HG02840 (cell line): ENCODE results near the gene CD177.
"Not testable (repeated sequence)": the region's sequence is repeated elsewhere in the genome, so short reads cannot be mapped to it uniquely, and the experiment has no call there.

Experiments used
- ATAC-seq: cut with Tn5 transposase; IDR thresholded peaks from one replicate; pipeline ENCODE4 v1.9.1; 2021; ENCODE audit warnings: mild to moderate bottlenecking, moderate library complexity, moderate number of reproducible peaks; ENCODE audit not compliant: unreplicated experiment, low FRiP score

CD177 gene

GRCh38 chr19:43380008-43380407 is 26.5 kb downstream of the CD177 start:
- ATAC-seq = no peak

DNA sequence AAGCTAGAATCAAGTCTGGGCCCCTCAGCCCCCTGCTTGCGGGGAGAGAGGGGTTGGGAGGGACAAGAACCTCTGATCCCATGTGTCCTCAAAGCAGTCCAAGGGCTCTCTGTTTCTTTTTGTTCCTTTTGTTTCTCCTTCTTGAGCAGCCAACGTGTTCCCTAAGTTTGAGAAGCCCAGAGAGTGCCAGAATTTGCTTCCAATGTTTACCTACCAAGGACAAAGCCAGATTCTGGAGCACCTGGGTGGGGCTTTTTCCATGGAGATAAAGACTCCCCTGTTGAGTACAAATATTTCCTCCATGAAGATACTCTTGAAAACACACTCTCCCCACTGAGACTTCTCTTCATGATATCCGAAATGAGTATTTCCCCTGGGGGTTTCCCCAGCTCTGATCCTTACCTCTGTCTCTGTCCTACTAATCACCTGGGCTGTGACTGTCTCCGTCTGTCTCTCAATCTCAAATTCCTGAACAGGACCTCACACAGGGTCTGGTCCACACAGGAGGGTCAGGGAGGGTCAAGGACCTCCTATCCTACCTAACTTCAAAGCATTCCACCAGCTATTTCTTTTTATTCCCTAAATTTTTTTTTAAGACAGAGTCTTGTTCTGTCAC is 27.4 kb downstream of the CD177 start:
- no peak for ATAC-seq

DNA sequence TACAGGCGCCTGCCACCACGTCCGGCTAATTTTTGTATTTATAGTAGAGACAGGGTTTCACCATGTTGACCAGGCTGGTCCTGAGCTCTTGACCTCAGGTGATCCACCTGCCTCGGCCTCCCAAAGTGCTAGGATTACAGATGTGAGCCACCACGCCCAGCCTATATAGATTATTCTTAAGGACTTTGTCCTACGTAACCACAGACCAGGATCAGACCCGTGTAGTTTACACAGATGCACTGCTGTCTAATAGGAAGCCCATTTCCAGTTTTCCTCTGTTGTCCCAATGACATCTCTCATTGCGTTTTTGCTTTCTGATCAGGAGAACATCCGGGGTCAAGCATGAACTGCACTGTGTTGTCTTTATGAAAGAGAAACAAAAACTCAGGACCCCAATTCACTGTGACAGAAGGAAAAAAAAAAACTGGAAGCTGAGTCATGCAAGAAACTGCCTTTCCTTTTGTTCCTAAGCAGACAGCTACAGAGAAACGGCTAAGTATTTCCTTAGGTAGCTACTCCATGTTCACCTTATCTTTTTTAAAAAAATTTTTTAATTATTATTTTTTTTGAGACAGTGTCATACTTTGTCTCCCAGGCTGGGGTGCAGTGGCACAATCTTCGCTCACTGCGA is 29.2 kb downstream of the CD177 start:
- ATAC-seq = not testable (repeated sequence)

DNA sequence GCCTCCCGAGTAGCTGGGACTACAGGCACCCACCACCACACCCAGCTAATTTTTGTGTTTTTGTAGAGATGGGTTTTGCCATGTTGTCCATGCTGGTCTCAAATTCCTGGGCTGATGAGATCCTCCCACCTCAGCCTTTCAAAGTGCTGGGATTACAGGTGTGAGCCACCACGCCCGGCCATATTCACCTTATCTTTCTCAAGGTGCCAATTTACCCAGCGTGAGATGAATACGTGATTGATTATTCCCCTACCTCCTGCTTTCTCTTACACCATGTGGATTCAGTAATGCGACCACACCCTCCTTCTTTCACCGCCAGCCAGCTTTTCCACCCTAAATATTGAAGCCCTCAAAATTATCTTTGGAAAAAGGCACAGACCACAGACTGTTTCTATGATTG is 29.8 kb downstream of the CD177 start:
- ATAC-seq = not testable (repeated sequence)

GRCh38 chr19:43383759-43384158 is 30.3 kb downstream of the CD177 start:
- not testable (repeated sequence) for ATAC-seq

DNA sequence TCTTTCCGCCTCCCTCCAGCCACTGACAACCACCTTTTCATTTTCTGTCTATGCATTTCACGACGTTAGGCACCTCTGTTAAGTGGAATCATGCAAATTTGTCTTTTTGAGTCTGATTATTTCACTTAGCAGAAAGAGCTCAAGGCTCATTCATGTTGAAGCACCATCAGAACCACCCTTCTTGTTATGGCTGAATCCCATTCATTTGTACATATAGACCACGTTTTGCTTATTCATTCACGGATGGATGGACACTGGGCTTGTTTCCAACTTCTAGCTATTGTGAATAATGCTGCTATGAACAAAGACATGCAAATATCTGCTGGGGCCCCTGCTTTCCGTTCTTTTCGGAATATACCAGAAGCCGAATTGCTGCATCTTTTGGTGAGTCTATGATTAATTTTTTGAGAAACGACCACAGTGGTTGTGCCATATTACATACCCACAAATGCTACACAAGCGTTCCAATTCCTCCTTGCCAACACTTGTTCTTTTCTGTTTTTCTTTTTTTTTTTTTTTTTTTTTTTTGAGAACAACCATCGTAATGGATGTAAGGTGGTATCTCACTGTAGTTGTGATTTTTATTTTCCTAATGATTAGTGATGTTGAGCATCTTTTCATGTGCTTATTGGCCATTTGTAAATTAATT is 37.5 kb downstream of the CD177 start:
- not testable (repeated sequence) for ATAC-seq

GRCh38 chr19:43391552-43391935 is 38.1 kb downstream of the CD177 start:
- ATAC-seq = not testable (repeated sequence)

DNA sequence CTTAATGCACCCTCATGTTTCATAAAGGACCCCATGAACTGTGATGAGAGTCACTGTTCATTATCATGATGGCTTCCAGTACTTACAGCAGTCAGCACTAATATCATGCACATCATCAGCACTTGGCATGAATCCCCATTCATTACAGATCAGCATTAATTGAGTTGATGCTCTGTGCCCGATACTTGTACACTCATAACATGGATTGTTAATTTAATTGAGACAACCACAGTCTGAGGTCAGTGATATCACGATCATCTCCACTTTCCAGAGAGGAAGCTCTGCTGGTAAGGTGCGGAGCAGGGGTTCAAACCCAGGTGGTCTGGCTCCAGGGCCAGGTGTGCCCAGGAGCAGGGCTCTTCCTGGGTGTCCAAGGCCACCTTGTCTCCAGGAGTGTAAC is 40.0 kb downstream of the CD177 start:
- ATAC-seq = not testable (repeated sequence)

GRCh38 chr19:43395561-43395960 is 42.1 kb downstream of the CD177 start:
- ATAC-seq = no peak

DNA sequence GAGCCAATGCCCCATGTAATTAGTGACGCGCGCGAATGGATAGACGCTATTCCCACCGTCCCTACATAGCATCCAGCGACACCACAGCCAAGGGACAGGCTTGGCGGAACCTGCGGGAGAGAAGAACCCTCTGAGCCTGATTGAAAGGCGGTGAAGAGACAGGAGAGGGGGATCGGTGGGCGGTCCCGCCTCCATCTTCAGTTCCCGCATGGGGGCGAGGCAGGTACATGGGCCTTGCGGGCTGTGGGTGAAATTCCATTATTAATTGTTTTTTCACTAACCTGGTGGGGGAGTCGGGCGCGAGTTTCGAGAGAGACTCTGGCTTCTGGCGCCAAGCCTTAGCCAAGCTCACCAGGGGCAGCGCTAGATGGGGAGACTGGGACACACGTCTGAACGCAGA is 52.8 kb downstream of the CD177 start:
- ATAC-seq = no peak

- no peak for ATAC-seq
Measured at GRCh38 chr19:43407416-43408005, 54.0 kb downstream of the CD177 start.

GRCh38 chr19:43408043-43408442 is 54.6 kb downstream of the CD177 start:
- ATAC-seq = no peak

GRCh38 chr19:43409415-43409814 is 55.9 kb downstream of the CD177 start:
- ATAC-seq = no peak

GRCh38 chr19:43412441-43412840 is 59.0 kb downstream of the CD177 start:
- ATAC-seq = no peak
